Large intestine (tissue), 3 donors: ENCODE measurements around the gene ZFAND3. TPM values are rescaled to one million over a fixed set of nuclear protein-coding genes. Genes with fewer than 3 reads are reported as not detected.

Source experiments
- DNase-seq, 2 donors: peaks; one replicate each; pipeline versions ENCODE4 v3.0.0 to v3.0.0-alpha.2; 2013
- H3K27ac ChIP-seq: one replicate; pipeline ENCODE4 v1.5.1; 2013; ENCODE audit warnings: low read length
- H3K27me3 ChIP-seq: 2 replicates; pipeline ENCODE4 v1.6.1; 2013; ENCODE audit warnings: low read length; ENCODE audit not compliant: control insufficient read depth, insufficient read depth
- H3K36me3 ChIP-seq: 2 replicates; pipeline ENCODE4 v1.6.1; 2013; ENCODE audit warnings: low read length; ENCODE audit not compliant: control insufficient read depth, insufficient read depth
- H3K4me1 ChIP-seq: one replicate; pipeline ENCODE4 v1.6.1; 2013; ENCODE audit warnings: low read length; ENCODE audit not compliant: control insufficient read depth, insufficient read depth
- H3K4me3 ChIP-seq: one replicate; pipeline ENCODE4 v1.5.1; 2013; ENCODE audit warnings: low read length
- H3K9me3 ChIP-seq: one replicate; pipeline ENCODE4 v1.6.1; 2013; ENCODE audit warnings: mild to moderate bottlenecking, low read depth, low read length, moderate library complexity; ENCODE audit not compliant: control insufficient read depth
- whole genome bisulfite sequencing: methylation state at CpG from one replicate; pipeline ENCODE4 v1.1.5; 2013; ENCODE audit warnings: low lambda C conversion rate; ENCODE audit not compliant: insufficient coverage; 5-methylcytosine and 5-hydroxymethylcytosine counted together
- polyA plus RNA-seq: library from polyadenylated mRNA; unstranded; fragments of 120-200 nt; gene quantifications from one replicate; pipeline ENCODE4 v1.2.1, GENCODE V29; 2013

ZFAND3 gene
- polyA plus RNA-seq, 1 donor = 82.3 TPM

GRCh38 chr6:37783025-37783855, 36.3 kb upstream of the ZFAND3 start:
- Histone ChIP-seq H3K4me1 (peaks cover 14% of the 10 kb centered on the region), H3K36me3 (no peaks in the 10 kb centered on the region), H3K27ac (no peak overlapping the region), H3K4me3 (peak overlapping the region; percentile 44), H3K9me3 (no peaks in the 10 kb centered on the region), H3K27me3 (peaks cover 21% of the 10 kb centered on the region)
- no peak for DNase-seq
- 40% methylated on average over 1 of the region's 26 CpGs for WGBS

- Histone ChIP-seq H3K4me1 (peaks cover 14% of the 10 kb centered on the region), H3K27ac (no peak overlapping the region), H3K9me3 (no peaks in the 10 kb centered on the region), H3K36me3 (no peaks in the 10 kb centered on the region), H3K27me3 (peaks cover 21% of the 10 kb centered on the region), H3K4me3 (peak overlapping the region; percentile 44)
- peak in 1 of 2 donors; percentile 35 for DNase-seq
- no CpG with 5 or more reads among the region's 35 CpGs for WGBS
These were observed 35.5 kb upstream of the ZFAND3 start for GRCh38 chr6:37783856-37784584.

GRCh38 chr6:37784585-37784967, 35.0 kb upstream of the ZFAND3 start:
- Histone ChIP-seq H3K27me3 (peaks cover 21% of the 10 kb centered on the region), H3K4me3 (no peak overlapping the region), H3K4me1 (peaks cover 14% of the 10 kb centered on the region), H3K9me3 (no peaks in the 10 kb centered on the region), H3K27ac (no peak overlapping the region), H3K36me3 (no peaks in the 10 kb centered on the region)
- DNase-seq = no peak
- WGBS = no CpG with 5 or more reads among the region's 7 CpGs

GRCh38 chr6:37785002-37785662, 34.4 kb upstream of the ZFAND3 start:
- WGBS = no CpG with 5 or more reads among the region's 13 CpGs
- H3K27me3 ChIP-seq = peaks cover 21% of the 10 kb centered on the region
- H3K9me3 ChIP-seq = no peaks in the 10 kb centered on the region
- no peak overlapping the region for H3K27ac ChIP-seq
- H3K36me3 ChIP-seq = no peaks in the 10 kb centered on the region
- DNase-seq = no peak
- no peak overlapping the region for H3K4me3 ChIP-seq
- H3K4me1 ChIP-seq = peaks cover 14% of the 10 kb centered on the region

GRCh38 chr6:37785663-37786270, 33.8 kb upstream of the ZFAND3 start:
- Histone ChIP-seq H3K27me3 (peaks cover 21% of the 10 kb centered on the region), H3K27ac (no peak overlapping the region), H3K9me3 (no peaks in the 10 kb centered on the region), H3K4me1 (peaks cover 14% of the 10 kb centered on the region), H3K36me3 (no peaks in the 10 kb centered on the region), H3K4me3 (no peak overlapping the region)
- WGBS = no CpG with 5 or more reads among the region's 18 CpGs
- DNase-seq = no peak

GRCh38 chr6:37787216-37787615, 32.3 kb upstream of the ZFAND3 start:
- no peaks in the 10 kb centered on the region for H3K36me3 ChIP-seq
- peak; percentile 23 to 55 for DNase-seq
- H3K4me1 ChIP-seq = peaks cover 14% of the 10 kb centered on the region
- no peak overlapping the region for H3K27ac ChIP-seq
- no peaks in the 10 kb centered on the region for H3K9me3 ChIP-seq
- no peak overlapping the region for H3K4me3 ChIP-seq
- no CpG with 5 or more reads among the region's 2 CpGs for WGBS
- peaks cover 21% of the 10 kb centered on the region for H3K27me3 ChIP-seq

- Histone ChIP-seq H3K4me3 (no peak overlapping the region), H3K4me1 (peaks cover 10% of the 10 kb centered on the region), H3K27me3 (peaks cover 18% of the 10 kb centered on the region), H3K9me3 (no peaks in the 10 kb centered on the region), H3K36me3 (no peaks in the 10 kb centered on the region), H3K27ac (no peak overlapping the region)
- no CpG with 5 or more reads among the region's 2 CpGs for WGBS
- no peak for DNase-seq
These were observed 31.3 kb upstream of the ZFAND3 start for GRCh38 chr6:37788259-37788658.

- Histone ChIP-seq H3K27ac (no peak overlapping the region), H3K36me3 (no peaks in the 10 kb centered on the region), H3K4me1 (no peaks in the 10 kb centered on the region), H3K9me3 (no peaks in the 10 kb centered on the region), H3K4me3 (no peak overlapping the region), H3K27me3 (no peaks in the 10 kb centered on the region)
- no CpG with 5 or more reads among the region's 10 CpGs for WGBS
- peak; percentile 93 to 94 for DNase-seq
These were observed 28.2 kb upstream of the ZFAND3 start for GRCh38 chr6:37791156-37791919.

GRCh38 chr6:37792457-37793033, 27.0 kb upstream of the ZFAND3 start:
- no peaks in the 10 kb centered on the region for H3K4me1 ChIP-seq
- DNase-seq = no peak
- H3K27me3 ChIP-seq = no peaks in the 10 kb centered on the region
- H3K36me3 ChIP-seq = no peaks in the 10 kb centered on the region
- no peak overlapping the region for H3K4me3 ChIP-seq
- no CpG with 5 or more reads among the region's 5 CpGs for WGBS
- no peaks in the 10 kb centered on the region for H3K9me3 ChIP-seq
- no peak overlapping the region for H3K27ac ChIP-seq
